ENCODE data around the gene BEST2.
"Not testable (repeated sequence)": the region's sequence is repeated elsewhere in the genome, so short reads cannot be mapped to it uniquely, and the experiment has no call there.

Gene BEST2

GRCh38 chr19:12791345-12792050 lies 39.9 kb downstream of the BEST2 start, which contains the start of gene JUNB:
Gene JUNB, plus strand, starts transcription at chr19:12791486. Its CDS starts 286 bp downstream, at chr19:12791772.
- Mint-ChIP-seq H3K4me1 (peaks cover 38% of the 10 kb centered on the region), H3K4me3 (peak within 1 kb of the TSS; percentile 96), H3K9me3 (no peaks in the 10 kb centered on the region), H3K27me3 (no peaks in the 10 kb centered on the region), H3K27ac (peak within 1 kb of the TSS; percentile 99), H3K36me3 (no peaks in the 10 kb centered on the region)
- ATAC-seq (ENCODE audit: low read depth) (peak; percentile 28), DNase-seq (ENCODE audit: low spot score in 2 of 2) (peak; percentile 99)

- DNase-seq (ENCODE audit: low spot score in 2 of 2) (peak; percentile 68 to 70), ATAC-seq (ENCODE audit: low read depth) (no peak)
- H3K27ac Mint-ChIP-seq = peak overlapping the region; percentile 99
- H3K9me3 Mint-ChIP-seq = no peaks in the 10 kb centered on the region
- H3K4me3 Mint-ChIP-seq = peak overlapping the region; percentile 96
- no peaks in the 10 kb centered on the region for H3K36me3 Mint-ChIP-seq
- peaks cover 39% of the 10 kb centered on the region for H3K4me1 Mint-ChIP-seq
- H3K27me3 Mint-ChIP-seq = no peaks in the 10 kb centered on the region
Measured at GRCh38 chr19:12792051-12792852, 40.7 kb downstream of the BEST2 start.

GRCh38 chr19:12792853-12793289 lies 41.3 kb downstream of the BEST2 start:
- no peaks in the 10 kb centered on the region for H3K36me3 Mint-ChIP-seq
- peaks cover 39% of the 10 kb centered on the region for H3K4me1 Mint-ChIP-seq

GRCh38 chr19:12793290-12794195 lies 42.0 kb downstream of the BEST2 start:
- Mint-ChIP-seq H3K36me3 (no peaks in the 10 kb centered on the region), H3K27ac (peak overlapping the region; percentile 99), H3K27me3 (no peaks in the 10 kb centered on the region), H3K9me3 (no peaks in the 10 kb centered on the region), H3K4me3 (peak overlapping the region; percentile 96), H3K4me1 (peaks cover 35% of the 10 kb centered on the region)
- ATAC-seq (ENCODE audit: low read depth) = peak; percentile 40
- DNase-seq (ENCODE audit: low spot score in 2 of 2) = peak; percentile 97 to 98

More at GRCh38 chr19:12792853-12793289, 41.3 kb downstream of the BEST2 start:
- H3K4me3 Mint-ChIP-seq = peak overlapping the region; percentile 96
- ATAC-seq (ENCODE audit: low read depth) = no peak
- peak overlapping the region; percentile 99 for H3K27ac Mint-ChIP-seq
- no peaks in the 10 kb centered on the region for H3K27me3 Mint-ChIP-seq
- no peak for DNase-seq (ENCODE audit: low spot score in 2 of 2)
- no peaks in the 10 kb centered on the region for H3K9me3 Mint-ChIP-seq

GRCh38 chr19:12794196-12794941 lies 42.8 kb downstream of the BEST2 start:
- H3K36me3 Mint-ChIP-seq = no peaks in the 10 kb centered on the region
- peak overlapping the region; percentile 77 for H3K4me3 Mint-ChIP-seq
- no peaks in the 10 kb centered on the region for H3K9me3 Mint-ChIP-seq
- peak overlapping the region; percentile 99 for H3K27ac Mint-ChIP-seq
- ATAC-seq (ENCODE audit: low read depth) = no peak
- H3K27me3 Mint-ChIP-seq = no peaks in the 10 kb centered on the region
- no peak for DNase-seq (ENCODE audit: low spot score in 2 of 2)
- H3K4me1 Mint-ChIP-seq = peaks cover 26% of the 10 kb centered on the region

- Mint-ChIP-seq H3K9me3 (no peaks in the 10 kb centered on the region), H3K4me1 (peaks cover 26% of the 10 kb centered on the region), H3K27me3 (no peaks in the 10 kb centered on the region), H3K36me3 (no peaks in the 10 kb centered on the region), H3K27ac (peak overlapping the region; percentile 99), H3K4me3 (no peak overlapping the region)
- ATAC-seq (ENCODE audit: low read depth) = no peak
- DNase-seq (ENCODE audit: low spot score in 2 of 2) = no peak
Measured at GRCh38 chr19:12794971-12795381, 43.4 kb downstream of the BEST2 start.

GRCh38 chr19:12796146-12797071 lies 44.8 kb downstream of the BEST2 start:
- no peaks in the 10 kb centered on the region for H3K9me3 Mint-ChIP-seq
- DNase-seq (ENCODE audit: low spot score in 2 of 2) = peak; percentile 74 to 75
- H3K27me3 Mint-ChIP-seq = no peaks in the 10 kb centered on the region
- H3K36me3 Mint-ChIP-seq = no peaks in the 10 kb centered on the region
- no peak for ATAC-seq (ENCODE audit: low read depth)
- peak overlapping the region; percentile 85 for H3K27ac Mint-ChIP-seq
- H3K4me1 Mint-ChIP-seq = peaks cover 20% of the 10 kb centered on the region
- peak overlapping the region; percentile 83 for H3K4me3 Mint-ChIP-seq

- no peaks in the 10 kb centered on the region for H3K27me3 Mint-ChIP-seq
- no peak overlapping the region for H3K4me3 Mint-ChIP-seq
- H3K4me1 Mint-ChIP-seq = peaks cover 20% of the 10 kb centered on the region
- no peaks in the 10 kb centered on the region for H3K36me3 Mint-ChIP-seq
- no peak overlapping the region for H3K27ac Mint-ChIP-seq
- ATAC-seq (ENCODE audit: low read depth) (no peak), DNase-seq (ENCODE audit: low spot score in 2 of 2) (no peak)
- H3K9me3 Mint-ChIP-seq = no peaks in the 10 kb centered on the region
Measured at GRCh38 chr19:12797141-12797587, 45.6 kb downstream of the BEST2 start.

GRCh38 chr19:12797607-12798006 lies 46.0 kb downstream of the BEST2 start:
- H3K9me3 Mint-ChIP-seq; H3K4me3 Mint-ChIP-seq; H3K36me3 Mint-ChIP-seq; DNase-seq (ENCODE audit: low spot score in 2 of 2); H3K27ac Mint-ChIP-seq; ATAC-seq (ENCODE audit: low read depth); H3K27me3 Mint-ChIP-seq: not testable (repeated sequence)
- H3K4me1 Mint-ChIP-seq = peaks cover 25% of the 10 kb centered on the region

GRCh38 chr19:12799742-12800465 lies 48.3 kb downstream of the BEST2 start:
- DNase-seq (ENCODE audit: low spot score in 2 of 2) (no peak), ATAC-seq (ENCODE audit: low read depth) (no peak)
- peaks cover 2% of the 10 kb centered on the region for H3K27me3 Mint-ChIP-seq
- no peaks in the 10 kb centered on the region for H3K36me3 Mint-ChIP-seq
- H3K27ac Mint-ChIP-seq = no peak overlapping the region
- no peak overlapping the region for H3K4me3 Mint-ChIP-seq
- peaks cover 21% of the 10 kb centered on the region for H3K4me1 Mint-ChIP-seq
- H3K9me3 Mint-ChIP-seq = no peaks in the 10 kb centered on the region

- DNase-seq (ENCODE audit: low spot score in 2 of 2) (no peak), ATAC-seq (ENCODE audit: low read depth) (no peak)
- peak overlapping the region; percentile 84 for H3K4me3 Mint-ChIP-seq
- peaks cover 21% of the 10 kb centered on the region for H3K4me1 Mint-ChIP-seq
- H3K27ac Mint-ChIP-seq = no peak overlapping the region
- no peaks in the 10 kb centered on the region for H3K9me3 Mint-ChIP-seq
- H3K27me3 Mint-ChIP-seq = peaks cover 2% of the 10 kb centered on the region
- H3K36me3 Mint-ChIP-seq = no peaks in the 10 kb centered on the region
Measured at GRCh38 chr19:12800466-12800770, 48.8 kb downstream of the BEST2 start.

- Mint-ChIP-seq H3K4me1 (peaks cover 19% of the 10 kb centered on the region), H3K27me3 (peaks cover 2% of the 10 kb centered on the region), H3K36me3 (no peaks in the 10 kb centered on the region), H3K9me3 (no peaks in the 10 kb centered on the region), H3K4me3 (peak overlapping the region; percentile 84), H3K27ac (no peak overlapping the region)
- DNase-seq (ENCODE audit: low spot score in 2 of 2) = no peak
- ATAC-seq (ENCODE audit: low read depth) = no peak
Measured at GRCh38 chr19:12800923-12801465, 49.4 kb downstream of the BEST2 start.
